Measurements from ENCODE around the gene KLHL42.

KLHL42 gene

DNA sequence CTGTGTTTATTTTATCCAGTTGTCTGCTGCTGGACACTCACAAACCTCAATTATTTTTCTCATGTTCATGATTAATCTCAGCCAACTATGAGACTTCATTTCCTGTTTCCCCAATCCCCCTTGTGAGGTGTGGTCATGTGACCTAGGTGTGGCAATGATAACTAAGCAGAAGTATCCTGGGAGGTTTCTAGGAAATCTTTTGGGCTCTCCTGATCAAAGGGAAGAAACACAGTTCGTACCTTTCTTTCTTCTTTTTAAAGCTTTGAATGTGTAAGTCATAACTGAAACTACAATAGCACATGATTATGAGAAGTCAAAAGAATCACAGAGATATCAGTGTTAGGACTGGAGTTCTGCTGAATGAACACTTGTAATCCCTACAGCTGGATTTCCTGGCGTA lies 34.4 kb downstream of the KLHL42 start:
- Histone ChIP-seq H3K9me3 (ENCODE audit: control extremely low read depth in 1 of 5, control insufficient read depth in 4 of 5, insufficient read depth in 2 of 5, low read depth in 1 of 5, low read length in 4 of 5) (no peaks in the 10 kb centered on the region), H3K4me3 (ENCODE audit: control insufficient read depth in 1 of 7, extremely low read depth in 1 of 7, insufficient read depth in 4 of 7, low read depth in 2 of 7, low read length in 6 of 7) (no peak overlapping the region), H3K27ac (ENCODE audit: insufficient read depth in 1 of 2, low read depth in 1 of 2, low read length in 2 of 2, poor library complexity in 1 of 2, severe bottlenecking in 2 of 2) (no peak overlapping the region), H3K36me3 (ENCODE audit: control insufficient read depth in 4 of 4, insufficient read depth in 4 of 4, low read length in 3 of 4) (no peaks in the 10 kb centered on the region), H3K4me1 (ENCODE audit: control extremely low read depth in 1 of 4, control insufficient read depth in 4 of 4, insufficient read depth in 4 of 4, low read length in 3 of 4) (no peaks in the 10 kb centered on the region), H3K27me3 (replicated peaks in 2 of 5; ENCODE audit: control insufficient read depth in 4 of 5, insufficient read depth in 5 of 5, low read length in 4 of 5) (no peaks in the 10 kb centered on the region)
- CTCF ChIA-PET: no interaction called here
- POLR2A ChIA-PET: interaction anchor here (0.6 kb wide), 1 partner anchor 8 kb away, joined by 5 read pairs; no protein-coding TSS in a partner anchor
- no peak for DNase-seq
- WGBS (ENCODE audit: insufficient coverage): no CpG with 5 or more reads among the region's 2 CpGs

DNA sequence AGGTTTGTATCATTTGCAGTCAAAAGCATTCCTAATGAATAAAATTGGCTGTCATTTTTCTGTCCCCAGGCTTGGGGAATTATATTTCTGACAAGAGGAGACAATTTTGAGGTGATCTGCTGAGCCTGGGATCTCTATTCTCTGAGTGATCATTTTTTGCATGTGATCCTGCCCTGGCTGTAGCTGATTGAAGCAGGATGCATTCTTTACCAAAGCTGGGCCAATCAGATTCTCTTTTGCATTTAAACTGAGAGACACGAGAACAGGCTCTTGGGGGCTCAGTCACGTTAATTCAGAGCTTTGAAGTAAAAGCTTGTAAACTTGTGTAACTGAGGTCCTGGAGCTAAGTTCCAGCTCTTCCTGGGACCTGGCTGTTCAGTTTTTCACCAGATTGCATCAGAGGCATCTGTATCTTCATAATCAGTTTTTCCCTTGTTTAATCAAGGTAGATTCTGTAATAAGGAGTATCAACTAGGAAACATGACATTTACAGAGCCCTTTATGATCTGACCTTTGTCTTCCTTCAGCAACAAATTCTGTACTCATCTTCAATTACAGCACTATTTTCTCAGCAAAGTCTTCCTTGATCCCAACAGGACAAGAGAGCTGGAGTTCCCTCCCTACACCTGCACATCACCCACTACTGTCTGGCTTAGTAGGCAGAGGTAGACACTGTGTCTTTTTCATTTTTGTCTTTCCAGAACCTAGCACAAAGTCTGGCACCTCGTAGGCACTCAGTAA lies 35.0 kb downstream of the KLHL42 start:
- DNase-seq: no peak
- Histone ChIP-seq H3K27me3 (replicated peaks in 2 of 5; ENCODE audit: control insufficient read depth in 4 of 5, insufficient read depth in 5 of 5, low read length in 4 of 5) (no peaks in the 10 kb centered on the region), H3K4me3 (ENCODE audit: control insufficient read depth in 1 of 7, extremely low read depth in 1 of 7, insufficient read depth in 4 of 7, low read depth in 2 of 7, low read length in 6 of 7) (no peak overlapping the region), H3K36me3 (ENCODE audit: control insufficient read depth in 4 of 4, insufficient read depth in 4 of 4, low read length in 3 of 4) (no peaks in the 10 kb centered on the region), H3K4me1 (ENCODE audit: control extremely low read depth in 1 of 4, control insufficient read depth in 4 of 4, insufficient read depth in 4 of 4, low read length in 3 of 4) (no peaks in the 10 kb centered on the region), H3K27ac (ENCODE audit: insufficient read depth in 1 of 2, low read depth in 1 of 2, low read length in 2 of 2, poor library complexity in 1 of 2, severe bottlenecking in 2 of 2) (no peak overlapping the region), H3K9me3 (ENCODE audit: control extremely low read depth in 1 of 5, control insufficient read depth in 4 of 5, insufficient read depth in 2 of 5, low read depth in 1 of 5, low read length in 4 of 5) (no peaks in the 10 kb centered on the region)
- CTCF ChIA-PET: no interaction called here
- POLR2A ChIA-PET: interaction anchor here (0.6 kb wide), 1 partner anchor 7 kb away, joined by 5 read pairs; no protein-coding TSS in a partner anchor
- WGBS (ENCODE audit: insufficient coverage): 94% methylated on average over 3 of the region's 3 CpGs

DNA sequence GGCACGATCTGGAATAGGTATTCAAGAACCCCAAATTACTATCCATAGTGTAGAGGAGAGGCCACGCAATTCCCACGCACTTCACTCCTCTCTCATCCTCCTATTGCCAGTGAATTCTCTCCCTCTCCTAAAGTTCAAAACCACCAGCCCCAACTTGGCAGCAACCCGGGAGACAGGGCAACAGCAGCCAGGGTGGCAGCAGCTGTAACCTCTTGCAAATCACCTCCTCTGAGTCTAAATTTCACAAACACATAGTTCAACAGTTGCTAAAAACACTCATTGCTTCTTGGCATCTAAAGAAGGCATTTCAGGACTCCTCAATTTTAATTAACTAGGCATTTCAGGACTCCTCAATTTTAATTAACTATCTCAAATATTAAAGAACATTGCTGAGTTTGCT lies 37.7 kb downstream of the KLHL42 start:
- WGBS (ENCODE audit: insufficient coverage): 100% methylated on average over 2 of the region's 4 CpGs
- ChIA-PET CTCF (interaction anchor here (1.1 kb wide), 1 partner anchor 13 kb away, joined by 3 read pairs; no protein-coding TSS in a partner anchor), POLR2A (no interaction called here)
- Histone ChIP-seq H3K4me1 (ENCODE audit: control extremely low read depth in 1 of 4, control insufficient read depth in 4 of 4, insufficient read depth in 4 of 4, low read length in 3 of 4) (peaks cover 0 to 3% (median 1%) of the 10 kb centered on the region in 4 experiments), H3K9me3 (ENCODE audit: control extremely low read depth in 1 of 5, control insufficient read depth in 4 of 5, insufficient read depth in 2 of 5, low read depth in 1 of 5, low read length in 4 of 5) (no peaks in the 10 kb centered on the region), H3K36me3 (ENCODE audit: control insufficient read depth in 4 of 4, insufficient read depth in 4 of 4, low read length in 3 of 4) (no peaks in the 10 kb centered on the region), H3K27ac (ENCODE audit: insufficient read depth in 1 of 2, low read depth in 1 of 2, low read length in 2 of 2, poor library complexity in 1 of 2, severe bottlenecking in 2 of 2) (no peak overlapping the region), H3K27me3 (replicated peaks in 2 of 5; ENCODE audit: control insufficient read depth in 4 of 5, insufficient read depth in 5 of 5, low read length in 4 of 5) (peaks cover 0 to 4% (median 0%) of the 10 kb centered on the region in 5 experiments), H3K4me3 (ENCODE audit: control insufficient read depth in 1 of 7, extremely low read depth in 1 of 7, insufficient read depth in 4 of 7, low read depth in 2 of 7, low read length in 6 of 7) (no peak overlapping the region)
- no peak for DNase-seq

DNA sequence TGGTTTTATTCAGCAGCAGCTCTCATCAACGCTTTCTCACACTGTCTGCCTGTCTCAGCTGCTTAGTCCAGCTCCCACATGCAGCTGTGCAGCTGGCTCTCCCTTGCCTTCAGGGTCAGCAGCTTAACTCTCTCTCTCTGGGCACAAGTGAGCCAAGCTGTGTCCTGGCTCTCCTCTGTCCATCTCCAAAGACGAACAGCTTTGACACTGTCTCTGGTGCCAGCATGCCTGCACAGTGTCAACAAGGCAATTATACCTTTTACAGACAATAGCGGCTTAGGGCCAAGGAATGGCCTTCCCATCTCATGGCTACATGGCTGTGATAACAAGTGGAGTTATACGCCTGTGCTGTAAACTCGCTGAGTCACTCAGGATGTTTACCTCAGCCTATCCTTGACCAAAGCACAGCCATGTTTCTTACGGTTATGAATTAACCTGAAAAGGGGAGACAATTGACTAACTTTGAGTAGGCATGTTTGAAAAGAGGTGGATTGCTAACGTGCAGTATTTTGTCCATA lies 38.4 kb downstream of the KLHL42 start:
- no peak overlapping the region for H3K27ac ChIP-seq (ENCODE audit: insufficient read depth in 1 of 2, low read depth in 1 of 2, low read length in 2 of 2, poor library complexity in 1 of 2, severe bottlenecking in 2 of 2)
- peaks cover 0 to 4% (median 0%) of the 10 kb centered on the region in 5 experiments for H3K27me3 ChIP-seq (replicated peaks in 2 of 5; ENCODE audit: control insufficient read depth in 4 of 5, insufficient read depth in 5 of 5, low read length in 4 of 5)
- 88% methylated on average over 5 of the region's 7 CpGs for WGBS (ENCODE audit: insufficient coverage)
- DNase-seq: no peak
- no peak overlapping the region for H3K4me3 ChIP-seq (ENCODE audit: control insufficient read depth in 1 of 7, extremely low read depth in 1 of 7, insufficient read depth in 4 of 7, low read depth in 2 of 7, low read length in 6 of 7)
- CTCF ChIA-PET: interaction anchor here (1.1 kb wide), 1 partner anchor 14 kb away, joined by 3 read pairs; no protein-coding TSS in a partner anchor
- H3K36me3 ChIP-seq (ENCODE audit: control insufficient read depth in 4 of 4, insufficient read depth in 4 of 4, low read length in 3 of 4): no peaks in the 10 kb centered on the region
- POLR2A ChIA-PET: no interaction called here
- peaks cover 0 to 3% (median 1%) of the 10 kb centered on the region in 4 experiments for H3K4me1 ChIP-seq (ENCODE audit: control extremely low read depth in 1 of 4, control insufficient read depth in 4 of 4, insufficient read depth in 4 of 4, low read length in 3 of 4)
- no peaks in the 10 kb centered on the region for H3K9me3 ChIP-seq (ENCODE audit: control extremely low read depth in 1 of 5, control insufficient read depth in 4 of 5, insufficient read depth in 2 of 5, low read depth in 1 of 5, low read length in 4 of 5)

DNA sequence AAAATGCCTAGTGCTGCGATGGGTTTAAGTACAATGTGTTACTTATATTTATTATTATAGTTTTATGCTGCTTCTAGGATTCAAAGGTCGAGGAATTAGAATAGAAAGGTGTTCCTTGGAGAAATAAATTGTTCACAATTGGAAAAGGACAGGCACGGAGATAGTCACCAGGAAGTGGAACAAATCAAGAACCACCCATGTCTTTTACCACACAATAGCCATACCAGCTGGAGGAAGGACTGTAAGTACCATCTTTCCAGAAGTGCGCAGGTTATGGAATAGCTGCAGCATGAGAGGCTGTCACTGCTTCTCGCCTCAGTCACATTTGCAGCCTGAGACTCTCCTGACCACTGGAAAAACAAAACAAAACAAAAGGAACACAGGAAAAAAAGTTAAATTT lies 40.5 kb downstream of the KLHL42 start:
- H3K4me3 ChIP-seq (ENCODE audit: control insufficient read depth in 1 of 7, extremely low read depth in 1 of 7, insufficient read depth in 4 of 7, low read depth in 2 of 7, low read length in 6 of 7): no peak overlapping the region
- WGBS (ENCODE audit: insufficient coverage): 100% methylated on average over 1 of the region's 5 CpGs
- H3K27me3 ChIP-seq (replicated peaks in 2 of 5; ENCODE audit: control insufficient read depth in 4 of 5, insufficient read depth in 5 of 5, low read length in 4 of 5): peaks cover 0 to 7% (median 0%) of the 10 kb centered on the region in 5 experiments
- ChIA-PET CTCF (interaction anchor here (0.6 to 3.8 kb wide), 11 partner anchors 8 to 1052 kb away, joined by 3 to 30 read pairs (median 3); no protein-coding TSS in a partner anchor), POLR2A (no interaction called here)
- no peak for DNase-seq
- H3K36me3 ChIP-seq (ENCODE audit: control insufficient read depth in 4 of 4, insufficient read depth in 4 of 4, low read length in 3 of 4): no peaks in the 10 kb centered on the region
- no peaks in the 10 kb centered on the region for H3K9me3 ChIP-seq (ENCODE audit: control extremely low read depth in 1 of 5, control insufficient read depth in 4 of 5, insufficient read depth in 2 of 5, low read depth in 1 of 5, low read length in 4 of 5)
- H3K4me1 ChIP-seq (ENCODE audit: control extremely low read depth in 1 of 4, control insufficient read depth in 4 of 4, insufficient read depth in 4 of 4, low read length in 3 of 4): peaks cover 0 to 3% (median 1%) of the 10 kb centered on the region in 4 experiments
- no peak overlapping the region for H3K27ac ChIP-seq (ENCODE audit: insufficient read depth in 1 of 2, low read depth in 1 of 2, low read length in 2 of 2, poor library complexity in 1 of 2, severe bottlenecking in 2 of 2)

DNA sequence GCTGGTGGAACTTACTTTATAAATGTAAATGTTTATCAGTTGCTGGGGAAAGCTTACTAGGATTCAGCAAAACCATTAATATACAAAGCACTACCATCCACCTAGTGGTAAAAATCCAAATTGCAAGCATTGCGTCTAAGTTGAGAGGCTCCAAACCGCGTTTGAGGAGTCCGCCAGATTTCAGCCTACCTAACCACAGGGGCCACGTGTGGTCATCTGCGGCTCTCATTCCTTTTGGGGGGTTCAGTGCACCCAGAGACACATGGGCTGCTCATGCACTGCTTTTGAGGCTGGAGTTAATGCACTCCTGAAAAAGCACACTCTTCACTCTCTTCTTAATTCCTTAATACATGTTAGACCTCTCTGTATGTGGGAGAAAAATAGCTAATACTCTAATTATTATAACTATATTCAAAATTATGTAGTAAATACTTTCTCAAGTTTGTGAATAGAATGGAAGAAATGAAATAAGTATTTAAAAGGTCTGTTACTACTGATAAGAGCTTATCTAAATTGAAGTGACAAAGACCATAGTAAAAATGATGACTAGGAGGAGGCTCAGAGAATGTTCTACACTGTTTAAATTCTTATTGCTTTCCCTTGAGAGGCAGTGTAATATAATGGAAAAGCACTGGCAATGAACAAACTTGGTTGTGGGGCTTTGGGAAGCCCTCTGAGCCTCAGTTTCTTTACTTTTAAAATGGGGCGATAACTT lies 41.4 kb downstream of the KLHL42 start:
- no peaks in the 10 kb centered on the region for H3K36me3 ChIP-seq (ENCODE audit: control insufficient read depth in 4 of 4, insufficient read depth in 4 of 4, low read length in 3 of 4)
- peaks cover 0 to 3% (median 1%) of the 10 kb centered on the region in 4 experiments for H3K4me1 ChIP-seq (ENCODE audit: control extremely low read depth in 1 of 4, control insufficient read depth in 4 of 4, insufficient read depth in 4 of 4, low read length in 3 of 4)
- 0% methylated on average over 5 of the region's 7 CpGs for WGBS (ENCODE audit: insufficient coverage)
- POLR2A ChIA-PET: interaction anchor here (0.8 kb wide), 1 partner anchor 89 kb away, joined by 3 read pairs; no protein-coding TSS in a partner anchor
- peak overlapping the region in 2 of 7 experiments; percentile 6 to 30 for H3K4me3 ChIP-seq (ENCODE audit: control insufficient read depth in 1 of 7, extremely low read depth in 1 of 7, insufficient read depth in 4 of 7, low read depth in 2 of 7, low read length in 6 of 7)
- no peak overlapping the region for H3K27ac ChIP-seq (ENCODE audit: insufficient read depth in 1 of 2, low read depth in 1 of 2, low read length in 2 of 2, poor library complexity in 1 of 2, severe bottlenecking in 2 of 2)
- H3K27me3 ChIP-seq (replicated peaks in 2 of 5; ENCODE audit: control insufficient read depth in 4 of 5, insufficient read depth in 5 of 5, low read length in 4 of 5): peaks cover 0 to 7% (median 0%) of the 10 kb centered on the region in 5 experiments
- CTCF ChIA-PET: interaction anchor here (0.6 to 3.8 kb wide), 14 partner anchors 9 to 1051 kb away, joined by 3 to 30 read pairs (median 3); no protein-coding TSS in a partner anchor
- DNase-seq: peak; percentile 56 to 72 (median 68)
- no peaks in the 10 kb centered on the region for H3K9me3 ChIP-seq (ENCODE audit: control extremely low read depth in 1 of 5, control insufficient read depth in 4 of 5, insufficient read depth in 2 of 5, low read depth in 1 of 5, low read length in 4 of 5)

All from common myeloid progenitor, CD34-positive (primary cell).